GM10248 (cell line): ENCODE measurements around the gene CHST11.

Source experiments
- CTCF ChIA-PET: fragments of 300-600 bp; sonication (Branson Sonifier 250); formaldehyde crosslinking; extraction: SDS; loops from one replicate; lab custom pipeline; 2021; ENCODE audit warnings: antibody characterized with exemption; lab: Yijun Ruan, JAX
- POLR2A ChIA-PET: fragments of 350-650 bp; sonication (Branson Sonifier 250); formaldehyde crosslinking; extraction: SDS; loops from one replicate; lab custom pipeline; 2020; ENCODE audit warnings: antibody characterized with exemption; lab: Yijun Ruan, JAX
- DNase-seq: peaks from one replicate; pipeline ENCODE4 v3.0.0; 2012; ENCODE audit errors: extremely low spot score
- TF ChIP-seq, protein P1 (sequence below): IDR thresholded peaks from 2 replicates; pipeline ENCODE4 v1.5.1; 2012; ENCODE audit warnings: mild to moderate bottlenecking, low read depth; ENCODE audit errors: extremely low read depth, missing control alignments, control extremely low read depth

The CHST11 gene

GRCh38 chr12:104659058-104659457 lies 202.3 kb downstream of the CHST11 start:
- CTCF ChIA-PET: interaction anchor here (0.8 kb wide), 1 partner anchor 277 kb away, joined by 3 read pairs; no protein-coding TSS in a partner anchor
- POLR2A ChIA-PET: no interaction called here
- TF ChIP-seq, protein P1, sequence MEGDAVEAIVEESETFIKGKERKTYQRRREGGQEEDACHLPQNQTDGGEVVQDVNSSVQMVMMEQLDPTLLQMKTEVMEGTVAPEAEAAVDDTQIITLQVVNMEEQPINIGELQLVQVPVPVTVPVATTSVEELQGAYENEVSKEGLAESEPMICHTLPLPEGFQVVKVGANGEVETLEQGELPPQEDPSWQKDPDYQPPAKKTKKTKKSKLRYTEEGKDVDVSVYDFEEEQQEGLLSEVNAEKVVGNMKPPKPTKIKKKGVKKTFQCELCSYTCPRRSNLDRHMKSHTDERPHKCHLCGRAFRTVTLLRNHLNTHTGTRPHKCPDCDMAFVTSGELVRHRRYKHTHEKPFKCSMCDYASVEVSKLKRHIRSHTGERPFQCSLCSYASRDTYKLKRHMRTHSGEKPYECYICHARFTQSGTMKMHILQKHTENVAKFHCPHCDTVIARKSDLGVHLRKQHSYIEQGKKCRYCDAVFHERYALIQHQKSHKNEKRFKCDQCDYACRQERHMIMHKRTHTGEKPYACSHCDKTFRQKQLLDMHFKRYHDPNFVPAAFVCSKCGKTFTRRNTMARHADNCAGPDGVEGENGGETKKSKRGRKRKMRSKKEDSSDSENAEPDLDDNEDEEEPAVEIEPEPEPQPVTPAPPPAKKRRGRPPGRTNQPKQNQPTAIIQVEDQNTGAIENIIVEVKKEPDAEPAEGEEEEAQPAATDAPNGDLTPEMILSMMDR: no peak

GRCh38 chr12:104662203-104662602 lies 205.5 kb downstream of the CHST11 start:
- no peak for DNase-seq
- ChIA-PET CTCF (interaction anchor here (1.3 to 2.1 kb wide), 2 partner anchors 8 to 46 kb away, joined by 3 to 8 read pairs; no protein-coding TSS in a partner anchor), POLR2A (no interaction called here)
- TF ChIP-seq, protein P1: no peak

More at GRCh38 chr12:104659058-104659457, 202.3 kb downstream of the CHST11 start:
- DNase-seq: no peak

GRCh38 chr12:104662908-104663307 lies 206.2 kb downstream of the CHST11 start:
- ChIA-PET POLR2A (no interaction called here), CTCF (interaction anchor here (1.3 to 2.1 kb wide), 2 partner anchors 9 to 46 kb away, joined by 3 to 8 read pairs; no protein-coding TSS in a partner anchor)
- DNase-seq: no peak
- TF ChIP-seq, protein P1: no peak

DNA sequence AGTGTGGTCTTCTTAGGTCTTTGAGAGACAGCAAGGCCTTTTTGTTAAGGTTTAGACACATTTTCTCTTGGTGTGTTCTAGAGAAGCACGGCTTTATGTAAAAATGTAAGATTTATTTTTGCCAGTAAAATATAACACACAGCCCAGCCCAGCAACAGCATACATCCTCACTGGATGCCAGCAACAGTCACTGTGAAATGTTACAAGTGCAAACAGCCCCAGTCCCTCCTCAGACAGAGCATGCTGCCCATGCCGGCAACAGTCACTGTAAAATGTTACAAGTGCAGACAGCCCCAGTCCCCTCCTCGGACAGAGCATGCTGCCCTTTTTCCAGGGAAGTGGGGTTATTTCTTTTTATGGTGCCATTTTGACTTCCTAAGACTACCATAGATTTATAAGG lies 207.6 kb downstream of the CHST11 start:
- CTCF ChIA-PET: interaction anchor here (1.3 kb wide), 1 partner anchor 12 kb away, joined by 3 read pairs; no protein-coding TSS in a partner anchor
- TF ChIP-seq, protein P1: no peak
- DNase-seq: no peak
- POLR2A ChIA-PET: no interaction called here

DNA sequence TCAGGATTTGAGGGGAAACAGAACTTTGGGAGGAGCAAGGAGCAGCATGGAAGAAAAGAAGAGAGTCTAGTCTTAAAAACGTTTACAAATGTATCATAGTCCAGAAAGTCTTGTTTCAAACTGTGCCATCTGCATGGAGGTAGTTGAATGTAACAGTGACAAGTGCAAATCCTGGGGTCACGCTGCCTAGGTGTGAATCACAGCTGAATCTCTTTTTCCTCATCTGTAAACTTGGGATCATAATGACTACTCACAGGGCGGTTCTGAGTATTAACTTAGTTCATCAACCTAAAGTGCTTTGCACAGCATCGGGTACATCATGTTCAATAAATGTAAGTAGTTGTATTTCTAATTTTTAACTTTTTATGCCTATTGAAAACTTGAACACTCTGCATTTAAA lies 208.5 kb downstream of the CHST11 start:
- CTCF ChIA-PET: no interaction called here
- POLR2A ChIA-PET: no interaction called here
- DNase-seq: no peak
- TF ChIP-seq, protein P1: no peak

DNA sequence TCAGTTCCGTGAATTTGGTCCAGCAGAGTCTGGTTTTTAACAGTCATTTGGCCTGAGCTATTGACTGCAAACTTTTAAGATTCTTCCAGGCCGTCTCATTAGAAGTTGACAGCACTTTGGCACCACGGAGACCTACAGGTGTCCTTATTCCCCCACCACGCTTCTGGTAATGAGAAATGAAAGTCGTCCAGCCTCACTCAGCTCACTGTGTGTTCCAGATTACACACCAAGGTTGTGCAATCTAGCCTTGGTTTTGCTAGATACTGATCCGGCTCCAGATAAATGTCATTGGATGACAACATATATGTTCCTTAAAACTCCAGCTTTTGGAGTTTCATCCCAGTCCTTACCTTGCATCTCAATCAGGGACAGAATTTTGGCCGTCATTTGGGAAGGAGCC lies 210.4 kb downstream of the CHST11 start:
- no peak for DNase-seq
- ChIA-PET CTCF (interaction anchor here (1.0 to 3.5 kb wide), 3 partner anchors 13 to 285 kb away, joined by 3 to 15 read pairs (median 4); no protein-coding TSS in a partner anchor), POLR2A (no interaction called here)
- TF ChIP-seq, protein P1: no peak

- ChIA-PET CTCF (interaction anchor here (1.0 to 3.5 kb wide), 5 partner anchors 11 to 286 kb away, joined by 3 to 15 read pairs (median 3); no protein-coding TSS in a partner anchor), POLR2A (no interaction called here)
- TF ChIP-seq, protein P1: no peak
- DNase-seq: no peak
Measured at GRCh38 chr12:104668274-104668718, 211.5 kb downstream of the CHST11 start.
